GM23338 (cell line): ENCODE measurements around the gene CDH4.

Experiments
- EZH2 ChIP-seq: fragments of 200-600 bp; sonication (generic); IDR thresholded peaks from one replicate; pipeline ENCODE4 v1.8.0; 2017; ENCODE audit warnings: antibody characterized with exemption, mild to moderate bottlenecking, low read depth; ENCODE audit not compliant: unreplicated experiment
- EZH2phosphoT487 ChIP-seq: fragments of 200-600 bp; sonication (generic); IDR thresholded peaks from one replicate; pipeline ENCODE4 v1.8.1; 2018; ENCODE audit warnings: antibody characterized with exemption; ENCODE audit not compliant: unreplicated experiment
- JUNB ChIP-seq: IDR thresholded peaks from one replicate; pipeline ENCODE4 v1.6.1; 2016; ENCODE audit warnings: antibody characterized with exemption; ENCODE audit not compliant: unreplicated experiment
- STAT1 ChIP-seq: IDR thresholded peaks from one replicate; pipeline ENCODE4 v1.6.1; 2016; ENCODE audit warnings: antibody characterized with exemption; ENCODE audit not compliant: unreplicated experiment
- TF ChIP-seq, protein P1 (sequence below), 2 experiments: fragments of 200-600 bp in 1 of 2; sonication (generic) in 1 of 2; conservative IDR thresholded peaks; 2 replicates each; pipeline versions ENCODE4 v1.5.1 to v1.6.1; 2016 to 2017; ENCODE audit warnings: antibody characterized with exemption in 2 of 2, low read depth in 2 of 2, mild to moderate bottlenecking in 2 of 2, moderate library complexity in 1 of 2

GRCh38 chr20:61565791-61566190 lies 313.7 kb downstream of the CDH4 start:
- no peak for TF ChIP-seq JUNB
- TF ChIP-seq, protein P1, sequence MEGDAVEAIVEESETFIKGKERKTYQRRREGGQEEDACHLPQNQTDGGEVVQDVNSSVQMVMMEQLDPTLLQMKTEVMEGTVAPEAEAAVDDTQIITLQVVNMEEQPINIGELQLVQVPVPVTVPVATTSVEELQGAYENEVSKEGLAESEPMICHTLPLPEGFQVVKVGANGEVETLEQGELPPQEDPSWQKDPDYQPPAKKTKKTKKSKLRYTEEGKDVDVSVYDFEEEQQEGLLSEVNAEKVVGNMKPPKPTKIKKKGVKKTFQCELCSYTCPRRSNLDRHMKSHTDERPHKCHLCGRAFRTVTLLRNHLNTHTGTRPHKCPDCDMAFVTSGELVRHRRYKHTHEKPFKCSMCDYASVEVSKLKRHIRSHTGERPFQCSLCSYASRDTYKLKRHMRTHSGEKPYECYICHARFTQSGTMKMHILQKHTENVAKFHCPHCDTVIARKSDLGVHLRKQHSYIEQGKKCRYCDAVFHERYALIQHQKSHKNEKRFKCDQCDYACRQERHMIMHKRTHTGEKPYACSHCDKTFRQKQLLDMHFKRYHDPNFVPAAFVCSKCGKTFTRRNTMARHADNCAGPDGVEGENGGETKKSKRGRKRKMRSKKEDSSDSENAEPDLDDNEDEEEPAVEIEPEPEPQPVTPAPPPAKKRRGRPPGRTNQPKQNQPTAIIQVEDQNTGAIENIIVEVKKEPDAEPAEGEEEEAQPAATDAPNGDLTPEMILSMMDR (conservative IDR thresholded peaks at IDR 0.05; ENCODE audit: low read depth in 2 of 2): no peak
- no peak for TF ChIP-seq EZH2phosphoT487
- TF ChIP-seq EZH2: no peak
- TF ChIP-seq STAT1: no peak
